HG02870 (cell line): ENCODE results near the gene TDO2.
"Not testable (repeated sequence)": the region's sequence is repeated elsewhere in the genome, so short reads cannot be mapped to it uniquely, and the experiment has no call there.

ENCODE experiments used
- ATAC-seq: cut with Tn5 transposase; IDR thresholded peaks from one replicate; pipeline ENCODE4 v1.9.1; 2021; ENCODE audit warnings: mild to moderate bottlenecking, moderate library complexity; ENCODE audit not compliant: unreplicated experiment

TDO2 gene

DNA sequence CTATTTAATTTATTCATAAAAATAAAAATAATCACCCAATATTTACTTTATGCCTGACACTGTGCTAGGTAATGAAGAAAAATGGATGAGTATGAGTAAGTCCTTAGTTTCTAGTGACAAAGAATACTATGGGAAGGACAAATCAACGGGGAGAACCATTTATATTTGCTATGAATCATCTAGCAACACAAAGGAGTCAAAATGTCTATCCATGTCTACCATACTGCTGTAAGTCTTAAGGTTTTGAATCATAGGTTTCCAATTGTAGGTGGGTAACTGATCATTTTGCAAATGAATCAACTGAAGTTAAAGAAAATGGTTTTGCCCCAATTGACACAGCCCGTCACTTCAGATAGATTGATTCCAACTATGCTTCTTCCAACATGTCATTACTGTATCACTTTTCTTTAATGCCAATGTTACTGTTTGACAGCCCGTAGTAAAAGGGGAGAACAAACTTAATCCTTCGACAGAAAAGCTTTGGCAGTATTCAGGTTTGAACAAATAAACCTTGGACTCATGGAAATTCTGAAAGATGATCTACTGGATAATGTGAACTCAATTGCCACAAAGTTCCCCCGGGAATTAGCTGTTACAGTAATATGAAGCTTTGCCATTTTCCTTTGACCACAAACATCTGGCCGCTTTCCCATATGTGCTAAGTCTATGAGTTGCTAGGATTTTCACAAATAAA lies 3.2 kb downstream of the TDO2 start:
- ATAC-seq, result no peak

DNA sequence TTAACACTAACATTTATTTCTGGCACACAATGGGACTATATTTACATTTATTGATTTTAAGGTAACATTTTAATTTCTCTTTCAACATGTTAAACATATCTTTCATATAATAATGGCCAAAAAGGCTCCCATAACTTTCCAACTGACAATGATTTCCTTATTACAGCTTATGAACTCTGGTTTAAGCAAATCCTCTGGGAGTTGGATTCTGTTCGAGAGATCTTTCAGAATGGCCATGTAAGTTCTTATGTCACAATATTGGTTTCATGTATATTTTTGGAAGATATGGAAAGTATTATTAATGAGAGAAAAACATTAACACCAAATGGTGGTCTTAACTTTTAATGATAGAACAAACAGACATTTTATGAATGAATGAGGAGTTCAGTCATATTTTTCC lies 4.1 kb downstream of the TDO2 start:
- ATAC-seq, result no peak

DNA sequence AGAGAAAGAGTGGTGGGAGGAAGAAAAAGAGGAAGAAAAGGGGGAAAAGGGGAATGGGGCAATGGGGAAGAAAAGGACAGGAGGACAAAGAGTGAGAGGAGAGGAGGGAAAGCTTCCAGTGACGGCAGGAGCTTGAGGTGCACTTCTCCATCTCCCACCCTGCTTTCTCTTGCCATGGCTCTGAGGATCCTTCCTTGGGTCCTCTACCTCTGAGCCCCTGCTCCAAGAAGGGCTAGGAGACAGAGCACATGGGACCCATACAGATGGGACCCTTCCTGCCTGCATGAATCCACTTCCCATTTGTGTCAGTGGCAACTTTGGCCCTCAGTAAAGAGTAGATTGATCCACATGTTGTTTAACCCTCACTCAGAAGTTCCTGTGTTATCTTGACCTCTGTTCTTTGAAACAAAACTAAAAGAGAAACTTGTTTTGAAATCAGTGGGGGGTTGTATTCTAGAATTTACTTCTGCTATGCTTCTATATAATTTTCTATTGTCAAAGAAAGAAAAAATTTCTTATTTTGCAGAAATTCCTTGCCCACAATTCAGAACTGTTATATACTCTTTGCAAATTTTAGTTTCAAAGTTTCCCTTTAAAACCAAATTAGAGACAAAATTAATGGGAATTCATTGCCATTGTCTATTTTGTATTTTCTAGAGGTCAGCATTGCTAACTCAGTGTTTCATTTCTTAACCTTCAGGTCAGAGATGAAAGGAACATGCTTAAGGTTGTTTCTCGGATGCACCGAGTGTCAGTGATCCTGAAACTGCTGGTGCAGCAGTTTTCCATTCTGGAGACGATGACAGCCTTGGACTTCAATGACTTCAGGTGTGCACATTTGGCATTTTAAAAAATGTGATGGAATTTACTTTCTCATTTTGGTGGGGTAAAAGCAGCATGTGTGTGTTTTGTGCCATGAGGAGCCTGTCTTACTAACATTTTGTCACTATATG lies 5.0 kb downstream of the TDO2 start:
- peak; percentile 45 for ATAC-seq

DNA sequence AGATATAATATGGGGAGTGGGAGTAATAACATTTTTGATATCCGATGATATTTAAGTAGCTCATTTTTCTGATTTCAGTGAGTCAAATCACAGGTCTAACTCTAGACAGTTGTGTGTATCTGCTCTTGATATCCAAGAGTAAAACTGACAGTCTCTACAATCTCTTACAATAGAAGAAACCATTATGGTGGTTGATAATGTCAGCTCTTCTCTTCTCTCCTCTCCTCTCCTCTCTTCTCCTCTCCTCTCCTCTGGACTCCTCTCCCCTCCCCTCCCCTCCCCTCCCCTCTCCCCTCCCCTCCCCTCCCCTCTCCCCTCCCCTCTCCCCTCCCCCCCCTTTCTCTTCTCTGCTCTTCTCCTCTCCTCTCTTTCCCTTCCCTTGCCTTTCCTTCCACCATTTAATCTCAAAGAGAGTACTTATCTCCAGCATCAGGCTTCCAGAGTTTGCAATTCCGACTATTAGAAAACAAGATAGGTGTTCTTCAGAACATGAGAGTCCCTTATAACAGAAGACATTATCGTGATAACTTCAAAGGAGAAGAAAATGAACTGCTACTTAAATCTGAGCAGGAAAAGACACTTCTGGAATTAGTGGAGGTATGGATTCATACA lies 6.2 kb downstream of the TDO2 start:
- no peak for ATAC-seq

DNA sequence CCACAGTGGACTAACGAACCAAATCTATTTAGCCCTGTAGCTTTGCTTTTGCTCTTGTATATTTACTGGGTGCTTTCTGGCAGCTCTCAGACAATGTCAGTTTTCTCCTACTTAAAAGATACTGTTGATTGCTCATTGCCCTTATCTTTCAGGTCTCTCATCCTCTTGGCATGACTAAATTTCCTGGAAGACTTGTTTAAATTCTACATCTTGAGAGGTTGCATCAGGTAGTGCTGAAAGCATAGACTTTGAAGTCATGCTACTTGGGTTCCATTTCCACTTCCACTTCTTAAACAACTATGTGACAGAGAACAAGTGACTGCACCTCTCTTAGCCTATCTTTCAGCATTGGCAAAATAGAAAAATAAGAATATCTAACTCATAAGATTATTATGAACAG lies 8.4 kb downstream of the TDO2 start:
- ATAC-seq, result no peak

DNA sequence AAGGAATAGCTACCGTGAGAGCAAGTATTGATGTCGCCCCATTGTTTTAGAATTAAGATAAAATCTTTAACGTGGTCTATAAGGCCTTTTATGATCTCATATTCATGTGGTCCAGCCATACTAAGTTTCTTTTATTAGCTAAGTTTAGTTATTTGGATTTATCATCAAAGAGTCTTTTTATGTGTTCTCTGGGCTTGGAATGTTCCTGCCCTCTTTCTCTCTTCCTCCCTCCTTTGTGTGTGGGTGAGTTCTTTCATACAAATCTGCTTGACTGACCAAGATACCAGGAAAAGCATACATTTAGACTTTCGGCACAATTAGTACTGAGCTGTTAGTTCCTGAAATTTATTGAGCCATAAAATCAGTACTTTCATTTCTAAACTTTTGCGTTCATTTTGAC lies 11.3 kb downstream of the TDO2 start:
- no peak for ATAC-seq

DNA sequence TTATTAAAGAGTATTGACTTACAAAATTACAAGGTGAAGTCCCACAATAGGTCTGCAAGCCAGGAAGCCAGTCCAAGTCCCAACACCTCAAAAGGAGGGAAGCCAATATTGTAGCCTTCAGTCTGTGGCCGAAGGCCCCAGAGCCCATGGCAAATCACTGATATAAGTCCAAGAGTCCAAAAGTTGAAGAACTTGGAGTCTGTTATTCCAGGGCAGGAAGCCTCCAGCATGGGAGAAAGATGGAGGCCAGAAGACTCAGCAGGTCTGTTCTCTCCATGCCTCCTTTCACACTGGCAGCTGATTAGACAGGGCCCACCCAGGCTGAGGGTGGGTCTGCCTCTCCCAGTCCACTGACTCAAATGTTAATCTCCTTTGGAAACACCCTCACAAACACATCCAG lies 18.1 kb downstream of the TDO2 start:
- no peak for ATAC-seq

DNA sequence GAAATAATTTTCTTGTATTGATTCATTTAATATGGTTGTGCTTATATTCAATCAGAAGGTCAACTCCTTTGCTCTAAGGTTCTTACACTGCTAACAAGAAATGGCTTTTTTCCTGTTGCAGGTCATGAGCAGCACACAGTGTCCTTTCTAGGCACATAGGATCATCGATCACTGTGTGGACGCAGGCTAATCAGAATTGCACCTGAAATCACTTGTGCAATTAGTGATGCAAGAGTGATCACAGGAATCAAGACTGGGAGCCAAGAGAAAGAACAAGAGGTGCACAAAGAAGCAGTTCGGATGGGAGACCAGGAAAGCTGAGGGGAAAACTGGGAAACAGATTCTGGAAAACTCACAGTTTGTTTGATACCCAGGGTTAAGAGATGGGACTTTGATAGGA lies 21.1 kb downstream of the TDO2 start:
- ATAC-seq, result no peak

DNA sequence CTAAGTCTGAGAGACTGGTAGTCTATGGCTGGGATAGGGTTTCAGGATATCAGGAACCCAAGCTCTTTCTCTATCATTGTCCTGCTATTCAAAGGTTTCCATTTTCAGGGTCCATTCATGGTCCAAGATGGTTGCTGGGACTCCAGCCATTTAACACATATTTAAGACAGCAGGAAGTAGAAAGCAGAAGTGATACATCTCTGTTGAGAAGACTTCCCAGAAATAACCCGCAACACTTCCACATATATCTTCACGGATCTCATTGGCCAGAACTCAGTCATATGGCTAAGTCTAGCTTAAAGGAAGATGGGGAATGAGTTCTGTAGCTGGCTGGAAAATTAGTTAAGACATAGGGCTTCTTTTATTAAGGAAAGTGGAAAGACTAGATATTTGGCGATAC lies 26.3 kb downstream of the TDO2 start:
- no peak for ATAC-seq

DNA sequence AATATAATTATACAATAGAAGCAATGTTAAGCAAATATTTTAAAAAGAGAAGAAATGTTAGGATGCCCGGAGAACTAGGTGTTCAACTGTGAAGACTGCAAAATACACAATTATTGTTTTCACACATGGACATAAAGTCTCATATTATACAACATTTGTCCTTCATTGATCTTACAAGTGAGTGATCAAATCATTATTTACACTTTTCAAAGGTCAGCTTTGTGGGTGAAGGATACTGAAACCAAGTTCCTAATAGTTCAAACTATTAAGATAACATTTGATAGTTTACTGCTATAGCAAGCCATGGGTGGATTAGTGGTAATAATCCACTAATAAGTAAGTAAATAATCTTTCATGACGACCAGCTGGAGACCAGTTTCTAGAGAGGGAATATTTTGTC lies 26.8 kb downstream of the TDO2 start:
- ATAC-seq, result no peak

DNA sequence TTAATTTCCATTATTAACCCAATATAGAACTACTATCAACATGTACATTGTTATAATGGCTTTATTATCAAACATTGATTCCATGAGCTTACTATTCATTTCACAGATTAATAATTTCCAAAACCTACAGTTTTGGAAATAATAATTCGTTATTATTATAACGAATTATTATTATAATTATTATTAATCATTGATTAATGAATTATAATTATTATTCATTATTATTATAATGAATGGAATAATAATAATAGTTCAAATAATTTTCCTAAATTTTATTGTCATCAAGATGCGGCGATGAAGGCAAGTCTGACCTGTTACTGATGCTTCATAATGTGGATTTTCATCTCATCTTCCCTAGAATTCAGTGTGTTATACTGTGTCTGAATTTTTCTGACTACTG lies 28.1 kb downstream of the TDO2 start:
- ATAC-seq, result no peak

DNA sequence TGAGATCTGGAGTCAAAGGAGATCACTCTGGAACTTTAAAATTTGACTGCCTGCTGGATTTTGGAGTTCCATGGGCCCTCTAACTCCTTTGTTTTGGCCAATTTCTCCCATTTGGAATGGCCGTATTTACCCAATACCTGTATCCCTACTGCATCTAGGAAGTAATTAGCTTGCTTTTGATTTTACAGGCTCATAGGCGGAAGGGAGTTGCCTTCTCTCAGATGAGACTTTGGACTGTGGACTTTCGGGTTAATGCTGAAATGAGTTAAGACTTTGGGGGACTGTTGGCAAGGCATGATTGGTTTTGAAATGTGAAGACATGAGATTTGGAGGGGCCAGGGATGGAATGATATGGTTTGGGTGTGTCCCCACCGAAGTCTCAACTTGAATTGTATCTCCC lies 31.1 kb downstream of the TDO2 start:
- ATAC-seq, result not testable (repeated sequence)

DNA sequence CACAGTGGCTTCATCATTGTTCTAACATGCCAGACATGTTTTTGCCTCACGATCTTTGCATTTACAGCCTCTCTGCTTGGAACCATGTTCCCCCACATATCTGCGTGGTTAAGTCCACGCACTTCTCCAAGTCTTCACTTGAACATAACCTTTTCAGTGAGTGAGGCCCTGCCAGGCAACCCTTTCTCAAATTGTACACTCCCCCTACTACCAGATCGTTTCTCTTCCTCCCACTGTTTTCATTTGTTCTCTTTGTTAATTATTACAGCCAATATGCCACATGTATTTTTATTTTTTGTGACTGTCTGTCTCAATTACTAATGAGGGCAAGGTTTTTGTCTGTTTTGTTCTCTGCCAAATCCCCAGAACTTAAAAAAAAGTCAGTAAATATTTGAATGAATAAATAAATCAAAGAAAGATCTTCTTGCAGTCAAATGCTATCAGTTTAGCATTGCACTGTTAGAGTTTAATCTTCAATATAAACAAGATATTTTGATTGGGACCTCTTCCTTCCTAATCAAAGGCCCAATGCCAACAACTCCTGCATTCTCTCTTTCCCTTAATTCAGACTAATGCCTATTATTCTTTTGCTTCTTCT lies 32.0 kb downstream of the TDO2 start:
- ATAC-seq, result no peak

DNA sequence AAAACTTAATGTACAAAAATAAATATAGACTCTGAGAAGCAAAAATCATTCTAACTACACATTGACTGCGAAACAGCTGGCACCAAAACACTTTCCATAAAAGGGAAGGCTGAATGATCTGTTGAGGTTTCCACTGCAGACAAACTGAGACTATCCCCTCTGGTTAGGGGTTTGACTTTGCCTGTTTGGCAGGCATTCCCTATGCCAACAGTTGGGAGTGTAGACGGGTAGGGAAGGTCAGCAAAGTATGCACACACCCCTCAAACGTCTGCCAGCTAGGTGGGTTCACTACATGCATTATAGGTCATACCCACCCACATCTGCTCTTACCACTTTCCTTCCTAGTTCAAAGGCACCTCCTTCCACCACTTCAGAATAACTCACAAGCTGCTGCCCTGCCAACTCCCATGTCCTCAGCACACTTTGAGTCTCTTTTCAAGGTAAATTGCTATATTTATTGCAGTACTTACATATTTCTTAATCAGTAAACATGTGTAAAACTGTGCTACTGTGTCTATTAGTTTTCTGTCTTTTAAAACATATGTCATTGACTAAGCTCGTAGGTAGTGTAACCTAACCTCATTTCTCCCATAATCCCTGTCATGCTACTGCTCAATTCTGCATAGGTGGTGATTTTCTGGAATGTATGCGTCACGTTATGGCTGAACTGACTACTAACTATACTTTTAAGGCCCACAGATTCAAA lies 37.7 kb downstream of the TDO2 start:
- no peak for ATAC-seq

DNA sequence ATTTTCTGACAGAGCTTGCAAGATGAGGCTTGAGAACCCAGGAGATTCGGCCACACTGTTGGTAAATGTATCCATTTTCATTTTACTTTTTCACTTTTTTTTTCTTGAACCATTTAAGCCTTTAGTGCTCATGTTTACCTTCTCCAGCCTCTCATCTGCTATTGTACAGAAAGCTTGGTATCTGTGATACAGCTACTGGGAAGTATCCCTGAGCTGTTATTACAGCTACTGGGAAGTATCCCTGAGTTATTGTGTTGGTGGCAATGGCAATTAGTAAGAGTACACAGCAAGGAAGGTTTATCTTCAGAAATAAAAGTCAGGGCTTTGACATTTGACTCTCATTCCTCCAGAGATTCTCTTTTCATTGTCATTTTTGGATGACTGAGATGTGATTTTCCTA lies 38.3 kb downstream of the TDO2 start:
- no peak for ATAC-seq

DNA sequence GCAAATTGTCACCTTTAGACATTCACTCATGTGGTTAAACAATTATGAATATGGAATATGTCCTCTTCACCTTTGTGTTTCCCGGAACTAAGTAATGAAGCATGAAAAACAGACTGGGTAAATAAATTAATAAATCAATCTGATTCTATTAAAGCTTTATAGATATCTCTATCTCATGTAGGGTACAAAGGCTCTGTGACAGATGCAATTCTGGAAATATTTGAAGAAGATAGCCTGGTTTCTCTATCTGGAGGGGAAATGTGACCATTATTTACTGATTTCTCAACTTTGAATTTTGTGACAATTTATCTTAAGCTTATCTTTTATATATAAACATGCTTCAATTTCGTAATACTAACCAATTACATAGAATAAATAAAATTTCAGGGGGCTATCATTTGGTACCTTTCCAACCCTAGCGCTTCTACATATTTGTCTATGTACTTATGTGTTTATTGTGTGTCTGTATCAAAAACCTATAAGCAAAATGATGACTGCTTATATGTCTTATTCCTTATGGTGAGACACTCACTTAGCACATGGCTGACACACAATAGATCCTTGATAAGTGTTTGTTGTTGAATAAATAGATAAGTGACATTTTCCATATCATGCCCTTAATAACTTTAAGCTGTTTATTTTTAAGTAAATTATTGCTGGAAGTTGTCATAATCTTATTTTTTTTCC lies 40.3 kb downstream of the TDO2 start:
- no peak for ATAC-seq

DNA sequence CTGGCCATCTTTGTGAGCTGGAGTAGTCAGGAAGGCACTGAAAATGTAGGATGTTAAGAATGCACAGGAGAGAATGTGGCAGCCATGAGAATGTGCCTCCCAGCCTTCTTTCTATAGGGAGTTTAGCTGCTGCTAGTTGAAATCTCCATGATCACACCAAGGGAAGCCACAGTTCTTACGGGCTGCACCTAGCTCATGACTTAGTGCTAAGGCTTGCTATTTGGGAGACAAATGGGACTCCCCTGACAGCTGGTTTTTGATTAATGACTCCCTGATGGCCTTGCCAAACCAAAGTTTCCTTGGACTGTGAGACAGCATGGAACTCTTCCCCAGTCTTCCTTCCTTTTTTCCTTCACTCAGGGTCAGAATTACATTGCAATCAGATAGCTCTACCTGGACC lies 41.0 kb downstream of the TDO2 start:
- no peak for ATAC-seq

DNA sequence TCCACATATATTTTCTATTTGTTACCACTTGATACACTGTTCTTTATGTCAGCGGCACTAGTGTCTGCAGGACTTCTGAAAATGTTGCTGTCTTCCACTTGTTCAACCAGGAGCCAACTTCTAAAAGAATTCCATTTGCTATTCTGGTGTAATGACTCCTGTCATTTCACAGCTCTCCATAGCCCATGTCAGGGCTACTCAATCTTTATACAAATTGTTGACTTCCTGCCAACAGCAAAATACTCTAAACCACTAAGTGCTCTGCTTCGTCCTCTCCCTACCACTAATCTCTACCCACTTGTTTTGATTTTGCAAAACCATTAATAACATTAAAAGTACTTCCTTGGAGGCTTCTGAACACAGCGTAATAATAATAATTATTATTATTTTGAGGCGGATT lies 43.0 kb downstream of the TDO2 start:
- no peak for ATAC-seq

DNA sequence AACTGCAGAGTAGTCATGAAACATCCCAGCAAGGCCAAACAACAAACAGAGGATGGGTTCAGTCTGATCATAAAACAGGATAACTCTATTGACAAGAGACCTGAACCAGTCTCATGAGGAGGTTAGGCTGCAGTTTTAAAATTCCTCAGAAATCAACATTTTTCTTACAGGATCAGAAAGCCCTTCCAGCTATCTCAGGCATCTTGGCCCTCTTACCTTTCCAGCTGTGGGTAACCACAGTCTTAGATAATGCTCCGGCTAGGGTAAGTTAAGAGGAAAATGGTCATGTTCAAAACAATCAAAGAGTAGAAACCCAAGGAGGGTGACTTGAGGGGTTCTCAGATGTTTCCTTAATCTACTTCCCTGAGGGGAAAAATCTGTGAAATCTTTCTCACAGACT lies 45.0 kb downstream of the TDO2 start:
- no peak for ATAC-seq

DNA sequence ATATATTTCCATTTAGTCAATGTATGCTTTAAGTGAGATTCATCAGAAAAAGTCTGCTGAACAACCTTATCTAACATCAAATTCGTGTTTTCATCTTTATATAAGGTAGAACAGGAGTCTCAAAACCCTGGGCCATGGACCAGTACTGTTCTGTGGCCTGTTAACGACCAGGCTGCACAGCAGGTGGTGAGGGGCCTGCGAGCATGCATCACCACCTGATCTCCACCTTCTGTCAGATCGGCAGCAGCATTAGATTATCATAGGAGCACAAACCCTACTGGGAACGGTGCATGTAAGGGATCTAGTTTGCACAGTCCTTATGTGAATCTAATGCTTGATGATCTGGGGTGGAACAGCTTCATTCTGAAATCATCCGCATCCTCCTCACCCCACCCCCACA lies 47.0 kb downstream of the TDO2 start:
- no peak for ATAC-seq
